Mesothelial cell of epicardium (in vitro differentiated cells): ENCODE measurements around the gene BLOC1S1. TPM values are rescaled to one million over a fixed set of nuclear protein-coding genes. Genes with fewer than 3 reads are reported as not detected.

ENCODE experiments used
- DNase-seq, 2 experiments: peaks; one replicate each; pipeline ENCODE4 v3.0.0; 2021; ENCODE audit warnings: low spot score in 2 of 2; ENCODE audit not compliant: unreplicated experiment in 2 of 2
- H3K27ac Mint-ChIP-seq: 2 replicates; pipeline ENCODE4 v1.8.0; 2021; ENCODE audit warnings: mixed read lengths
- H3K27me3 Mint-ChIP-seq: 2 replicates; pipeline ENCODE4 v1.8.0; 2021; ENCODE audit warnings: low read depth, mixed read lengths
- H3K36me3 Mint-ChIP-seq: 2 replicates; pipeline ENCODE4 v1.8.0; 2021; ENCODE audit warnings: mixed read lengths
- H3K4me1 Mint-ChIP-seq: 2 replicates; pipeline ENCODE4 v1.8.0; 2021; ENCODE audit warnings: mixed read lengths
- H3K4me3 Mint-ChIP-seq: 2 replicates; pipeline ENCODE4 v1.8.0; 2021; ENCODE audit warnings: mild to moderate bottlenecking, moderate library complexity, mixed read lengths
- H3K9me3 Mint-ChIP-seq: 2 replicates; pipeline ENCODE4 v1.8.0; 2021; ENCODE audit warnings: mixed read lengths
- CTCF ChIP-seq: fragments of 200-600 bp; sonication (generic); IDR thresholded peaks from one replicate; pipeline ENCODE4 v1.5.0; 2021; ENCODE audit warnings: antibody characterized with exemption; ENCODE audit not compliant: unreplicated experiment
- total RNA-seq: library from RNA; stranded (reverse); gene quantifications from 3 replicates; pipeline ENCODE4 v1.2.1, GENCODE V29; 2021

The BLOC1S1 gene
- total RNA-seq, 1 donor from 2014 or later = 58.0 TPM

GRCh38 chr12:55704824-55705718 lies 10.8 kb upstream of the BLOC1S1 start:
- Mint-ChIP-seq H3K4me1 (peaks cover 17% of the 10 kb centered on the region), H3K36me3 (no peaks in the 10 kb centered on the region), H3K27me3 (peaks cover 59% of the 10 kb centered on the region), H3K4me3 (no peak overlapping the region), H3K9me3 (no peaks in the 10 kb centered on the region), H3K27ac (no peak overlapping the region)
- TF ChIP-seq CTCF = no peak
- no peak for DNase-seq

- no peak for TF ChIP-seq CTCF
- no peak for DNase-seq
- H3K4me1 Mint-ChIP-seq = peaks cover 17% of the 10 kb centered on the region
- no peak overlapping the region for H3K27ac Mint-ChIP-seq
- H3K36me3 Mint-ChIP-seq = no peaks in the 10 kb centered on the region
- H3K9me3 Mint-ChIP-seq = no peaks in the 10 kb centered on the region
- H3K27me3 Mint-ChIP-seq = peaks cover 67% of the 10 kb centered on the region
- no peak overlapping the region for H3K4me3 Mint-ChIP-seq
Observed at GRCh38 chr12:55705782-55706402, 10.0 kb upstream of the BLOC1S1 start.

- Mint-ChIP-seq H3K27ac (no peak overlapping the region), H3K4me3 (peak overlapping the region; percentile 74), H3K36me3 (no peaks in the 10 kb centered on the region), H3K27me3 (peaks cover 71% of the 10 kb centered on the region), H3K9me3 (no peaks in the 10 kb centered on the region), H3K4me1 (peaks cover 17% of the 10 kb centered on the region)
- no peak for DNase-seq
- no peak for TF ChIP-seq CTCF
Observed at GRCh38 chr12:55706568-55707218, 9.2 kb upstream of the BLOC1S1 start.

- H3K9me3 Mint-ChIP-seq = no peaks in the 10 kb centered on the region
- H3K27me3 Mint-ChIP-seq = peaks cover 76% of the 10 kb centered on the region
- H3K36me3 Mint-ChIP-seq = no peaks in the 10 kb centered on the region
- H3K4me3 Mint-ChIP-seq = peak overlapping the region; percentile 74
- no peak for DNase-seq
- no peak overlapping the region for H3K27ac Mint-ChIP-seq
- peaks cover 17% of the 10 kb centered on the region for H3K4me1 Mint-ChIP-seq
- no peak for TF ChIP-seq CTCF
Observed at GRCh38 chr12:55707219-55707671, 8.6 kb upstream of the BLOC1S1 start.

GRCh38 chr12:55707841-55708694 lies 7.8 kb upstream of the BLOC1S1 start, which contains the start of gene ITGA7:
ITGA7 (minus strand) TSS chr12:55707904; CDS start chr12:55707682, 222 bp downstream.
- peak; percentile 75 to 87 for DNase-seq
- H3K27me3 Mint-ChIP-seq = peaks cover 83% of the 10 kb centered on the region
- H3K27ac Mint-ChIP-seq = no peak within 1 kb of the TSS

More at GRCh38 chr12:55707841-55708694, 7.8 kb upstream of the BLOC1S1 start, which contains the start of gene ITGA7:
- H3K36me3 Mint-ChIP-seq = no peaks in the 10 kb centered on the region
- peaks cover 17% of the 10 kb centered on the region for H3K4me1 Mint-ChIP-seq
- H3K4me3 Mint-ChIP-seq = peak within 1 kb of the TSS; percentile 74
- no peak for TF ChIP-seq CTCF
- H3K9me3 Mint-ChIP-seq = no peaks in the 10 kb centered on the region
